ENCODE results near the gene CDC7. TPM values are rescaled to one million over a fixed set of nuclear protein-coding genes. Genes with fewer than 3 reads are reported as not detected.
A peak's percentile ranks its signal among the peaks of the same experiment; 100 is the strongest.
"Not testable (repeated sequence)": the region's sequence is repeated elsewhere in the genome, so short reads cannot be mapped to it uniquely, and the experiment has no call there.

The CDC7 gene
- polyA plus RNA-seq, 12 donors: 5.1 to 24.0 (median 10.0) TPM; not detected in 1

- no peak for DNase-seq
These were observed 10.1 kb downstream of the CDC7 start for GRCh38 chr1:91510754-91511153.

- no peak for DNase-seq
These were observed 10.7 kb downstream of the CDC7 start for GRCh38 chr1:91511386-91511785.

- no peak for DNase-seq
These were observed 12.5 kb downstream of the CDC7 start for GRCh38 chr1:91513160-91513559.

GRCh38 chr1:91513706-91514105 is 13.1 kb downstream of the CDC7 start:
- no peak for DNase-seq

- no peak for DNase-seq
These were observed 15.3 kb downstream of the CDC7 start for GRCh38 chr1:91515994-91516393.

- DNase-seq: not testable (repeated sequence)
These were observed 16.0 kb downstream of the CDC7 start for GRCh38 chr1:91516605-91517004.

- not testable (repeated sequence) for DNase-seq
These were observed 18.5 kb downstream of the CDC7 start for GRCh38 chr1:91519167-91519566.

GRCh38 chr1:91520942-91521507 is 20.4 kb downstream of the CDC7 start:
- DNase-seq: no peak

- DNase-seq: no peak
These were observed 22.8 kb downstream of the CDC7 start for GRCh38 chr1:91523482-91523881.

- no peak for DNase-seq
These were observed 25.8 kb downstream of the CDC7 start for GRCh38 chr1:91526496-91526895.

- DNase-seq: peak; percentile 50
These were observed 26.7 kb downstream of the CDC7 start for GRCh38 chr1:91527266-91527765.

GRCh38 chr1:91527781-91528180 is 27.1 kb downstream of the CDC7 start:
- DNase-seq: peak; percentile 56

- DNase-seq: no peak
These were observed 29.2 kb downstream of the CDC7 start for GRCh38 chr1:91529856-91530255.

GRCh38 chr1:91533361-91534024 is 32.8 kb downstream of the CDC7 start:
- DNase-seq: no peak

GRCh38 chr1:91535441-91535840 is 34.8 kb downstream of the CDC7 start:
- no peak for DNase-seq

GRCh38 chr1:91537281-91537986 is 36.8 kb downstream of the CDC7 start:
- no peak for DNase-seq

- no peak for DNase-seq
These were observed 37.3 kb downstream of the CDC7 start for GRCh38 chr1:91537987-91538304.

- no peak for DNase-seq
These were observed 40.3 kb downstream of the CDC7 start for GRCh38 chr1:91540910-91541309.

GRCh38 chr1:91541918-91542533 is 41.4 kb downstream of the CDC7 start:
- DNase-seq: no peak

- DNase-seq: no peak
These were observed 45.1 kb downstream of the CDC7 start for GRCh38 chr1:91545506-91546300.

- no peak for DNase-seq
These were observed 45.6 kb downstream of the CDC7 start for GRCh38 chr1:91546301-91546581.

- no peak for DNase-seq
These were observed 46.2 kb downstream of the CDC7 start for GRCh38 chr1:91546876-91547275.

Data from muscle of arm (tissue), 12 donors.